Fibroblast of upper back skin (primary cell): Measurements from ENCODE around the gene IL1RAPL1.
A peak's percentile ranks its signal among the peaks of the same experiment; 100 is the strongest.

Experiments
- DNase-seq: peaks from one replicate; pipeline ENCODE4 v3.0.0-alpha.2; 2013

The IL1RAPL1 gene

GRCh38 chrX:29834311-29834710 lies 1247.1 kb downstream of the IL1RAPL1 start:
- DNase-seq: no peak

- no peak for DNase-seq
Measured at GRCh38 chrX:29834764-29835163, 1247.5 kb downstream of the IL1RAPL1 start.

- DNase-seq: peak; percentile 56
Measured at GRCh38 chrX:29841750-29842149, 1254.5 kb downstream of the IL1RAPL1 start.

DNA sequence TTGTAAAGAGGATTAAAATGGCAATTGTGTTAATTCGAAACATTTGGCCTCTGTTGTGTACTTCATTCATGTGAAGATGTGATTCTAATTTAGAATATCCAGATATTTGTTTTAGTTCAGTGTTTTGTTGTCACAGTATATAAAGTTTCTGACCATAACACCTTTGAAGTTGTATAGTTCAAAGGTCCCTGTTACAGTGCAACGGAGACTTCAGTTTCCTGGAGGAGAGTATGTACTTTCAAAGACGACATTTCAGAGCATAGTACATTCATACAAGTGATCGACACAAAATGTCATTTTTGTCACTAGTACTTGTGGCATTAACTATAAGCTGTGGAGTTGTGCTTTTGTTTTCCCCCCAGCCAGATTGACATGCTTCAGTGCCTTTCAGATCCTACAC lies 1255.3 kb downstream of the IL1RAPL1 start:
- DNase-seq: no peak

GRCh38 chrX:29851857-29852605 lies 1264.8 kb downstream of the IL1RAPL1 start:
- peak; percentile 12 for DNase-seq

DNA sequence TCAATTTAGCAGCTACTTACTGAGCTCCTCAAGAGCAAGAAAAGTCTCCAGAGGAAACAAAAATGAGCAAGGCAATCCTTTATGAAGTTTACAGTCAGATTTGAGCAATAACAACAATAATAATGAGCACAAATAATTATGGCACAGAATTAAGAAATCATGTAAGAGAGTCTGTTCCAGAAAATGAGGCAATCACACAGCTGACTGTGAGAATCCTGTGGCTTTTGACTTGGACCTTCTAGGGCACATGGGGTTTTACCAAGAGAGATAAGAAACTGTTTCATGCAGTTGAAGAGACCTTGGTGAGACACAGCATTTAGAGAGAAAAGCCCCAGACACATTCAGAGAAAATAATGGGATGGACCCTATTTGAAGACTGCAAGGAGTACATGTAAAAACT lies 1265.5 kb downstream of the IL1RAPL1 start:
- DNase-seq: no peak

GRCh38 chrX:29858714-29859113 lies 1271.5 kb downstream of the IL1RAPL1 start:
- peak; percentile 42 for DNase-seq

DNA sequence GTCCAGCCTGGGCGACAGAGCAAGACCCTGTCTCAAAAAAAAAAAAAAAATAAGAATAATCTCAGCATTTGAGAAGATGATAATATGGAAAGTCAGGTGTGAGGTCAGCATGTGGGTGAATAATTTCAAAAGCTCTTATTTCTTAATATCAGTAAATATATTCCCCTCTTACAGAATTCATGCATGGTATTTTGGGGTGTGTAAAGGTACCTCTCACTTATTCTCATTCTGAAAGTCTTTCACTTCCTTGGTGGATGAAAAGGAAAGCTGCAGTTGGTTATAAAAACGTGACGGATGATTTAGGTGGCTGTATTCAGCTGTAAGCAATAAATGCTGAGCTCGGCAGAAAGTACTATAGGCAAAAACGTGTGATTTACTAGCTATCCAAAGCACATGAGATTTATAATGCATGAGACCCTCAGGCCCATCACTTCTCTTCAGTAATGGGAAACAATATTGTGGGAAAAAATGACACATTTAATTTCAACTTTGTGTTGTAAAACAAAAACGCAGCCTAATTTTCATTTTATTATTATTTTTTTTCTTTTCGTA lies 1275.0 kb downstream of the IL1RAPL1 start:
- no peak for DNase-seq

- no peak for DNase-seq
Measured at GRCh38 chrX:29867971-29868370, 1280.7 kb downstream of the IL1RAPL1 start.

GRCh38 chrX:29869837-29870236 lies 1282.6 kb downstream of the IL1RAPL1 start:
- no peak for DNase-seq

GRCh38 chrX:29870608-29871007 lies 1283.4 kb downstream of the IL1RAPL1 start:
- no peak for DNase-seq

GRCh38 chrX:29872831-29873230 lies 1285.6 kb downstream of the IL1RAPL1 start:
- DNase-seq: no peak

DNA sequence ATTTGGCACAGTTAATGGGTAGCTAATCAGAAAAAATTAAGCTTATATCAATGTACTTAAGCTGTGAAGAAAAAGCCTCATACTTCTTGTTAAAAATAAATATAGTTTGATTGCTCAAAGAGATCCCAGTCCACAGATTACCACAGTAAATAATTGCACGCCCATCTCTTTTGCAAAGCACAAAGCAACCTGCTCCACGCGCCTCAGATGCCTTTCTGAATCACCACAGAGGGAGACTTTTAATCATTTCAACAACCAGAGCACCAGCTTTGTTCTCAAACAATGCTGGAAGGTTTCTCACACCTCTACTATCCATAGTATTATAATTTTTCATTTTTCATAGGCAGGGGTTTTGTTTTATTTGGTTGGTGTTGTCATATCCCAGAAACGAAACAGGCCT lies 1289.5 kb downstream of the IL1RAPL1 start:
- no peak for DNase-seq

DNA sequence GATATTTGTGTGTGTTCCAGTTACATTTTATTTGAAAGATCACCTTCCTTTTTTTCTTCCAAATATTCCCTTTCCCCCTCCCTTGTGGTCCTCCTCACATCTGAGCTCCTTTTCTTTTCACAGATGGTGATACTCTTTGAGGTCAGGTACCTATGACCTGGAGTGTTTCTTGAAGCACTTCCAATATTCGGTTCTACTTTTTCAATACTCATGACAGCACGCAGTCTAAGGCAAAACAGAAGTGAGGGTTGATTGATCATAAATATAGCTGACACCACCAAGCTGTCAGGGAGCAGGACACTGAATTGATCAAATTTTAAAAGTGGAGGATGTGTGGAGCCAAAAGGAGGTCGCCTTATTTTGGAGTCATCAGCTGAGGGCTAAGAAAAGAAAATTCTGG lies 1293.7 kb downstream of the IL1RAPL1 start:
- no peak for DNase-seq

- DNase-seq: peak; percentile 11
Measured at GRCh38 chrX:29890004-29890403, 1302.8 kb downstream of the IL1RAPL1 start.

DNA sequence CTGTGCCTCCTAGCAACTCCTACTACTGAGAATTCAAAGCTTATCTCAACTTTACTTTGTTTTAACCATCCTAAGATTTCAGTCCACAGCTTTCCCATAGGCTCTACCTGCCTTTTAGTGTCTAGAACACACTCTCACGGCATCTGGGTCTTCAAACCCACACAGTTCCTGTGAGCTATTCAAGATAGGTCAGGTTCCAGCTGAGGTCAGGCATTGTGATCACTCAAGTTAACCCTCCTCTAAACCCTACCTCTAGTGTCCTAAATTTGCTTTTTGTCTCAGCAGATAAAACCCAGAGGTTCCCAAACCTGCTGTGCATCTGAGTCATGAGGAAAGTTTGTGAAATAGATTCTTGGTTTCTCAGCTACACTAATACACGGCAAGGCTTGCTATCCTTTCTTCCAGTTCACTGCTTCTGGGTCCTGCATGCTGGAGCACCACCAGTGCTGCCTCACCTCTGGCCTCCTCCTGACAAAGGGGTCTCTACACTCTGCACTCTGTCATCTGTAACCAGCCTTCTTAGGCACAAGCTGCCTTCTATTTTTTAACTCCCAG lies 1303.5 kb downstream of the IL1RAPL1 start:
- no peak for DNase-seq

DNA sequence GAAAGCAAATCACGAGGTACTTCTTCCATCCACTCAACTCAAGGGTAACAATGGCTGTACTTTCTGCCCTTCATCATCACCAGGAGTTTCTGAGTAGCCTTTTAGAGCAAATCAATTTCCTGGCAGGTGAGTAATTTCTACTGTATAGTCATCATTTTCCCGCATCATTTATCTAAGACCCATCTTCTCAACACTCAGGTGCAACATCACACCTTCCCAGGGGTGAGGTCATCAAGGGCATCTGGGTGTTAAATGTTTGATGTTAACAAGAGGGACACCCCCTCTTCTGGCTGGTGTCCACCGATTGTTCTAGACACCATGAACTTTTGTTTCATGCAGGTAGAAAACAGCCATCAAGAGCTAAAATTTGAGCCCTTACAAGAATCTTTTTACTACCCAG lies 1314.8 kb downstream of the IL1RAPL1 start:
- DNase-seq: no peak

GRCh38 chrX:29903360-29903759 lies 1316.1 kb downstream of the IL1RAPL1 start:
- no peak for DNase-seq

- no peak for DNase-seq
Measured at GRCh38 chrX:29911673-29912072, 1324.4 kb downstream of the IL1RAPL1 start.

GRCh38 chrX:29913647-29914046 lies 1326.4 kb downstream of the IL1RAPL1 start:
- DNase-seq: peak; percentile 7

DNA sequence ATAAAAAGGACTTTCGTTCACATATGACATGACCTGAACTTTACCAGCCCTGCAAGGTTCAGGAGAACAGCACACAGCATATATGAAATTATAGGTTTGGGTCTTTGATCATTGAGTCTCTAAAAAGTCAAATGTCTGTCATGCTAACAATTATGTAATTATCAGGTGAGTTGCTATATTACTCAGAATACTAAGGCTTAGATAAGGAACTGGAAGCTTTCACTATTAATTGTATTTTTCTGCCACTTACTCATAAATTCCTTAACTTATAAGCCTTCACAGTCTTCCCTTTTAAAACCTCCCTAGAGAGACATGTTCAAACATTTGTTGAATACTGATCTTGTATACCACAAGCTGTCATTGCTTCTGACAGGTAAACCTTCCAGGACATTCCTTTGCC lies 1335.4 kb downstream of the IL1RAPL1 start:
- no peak for DNase-seq

DNA sequence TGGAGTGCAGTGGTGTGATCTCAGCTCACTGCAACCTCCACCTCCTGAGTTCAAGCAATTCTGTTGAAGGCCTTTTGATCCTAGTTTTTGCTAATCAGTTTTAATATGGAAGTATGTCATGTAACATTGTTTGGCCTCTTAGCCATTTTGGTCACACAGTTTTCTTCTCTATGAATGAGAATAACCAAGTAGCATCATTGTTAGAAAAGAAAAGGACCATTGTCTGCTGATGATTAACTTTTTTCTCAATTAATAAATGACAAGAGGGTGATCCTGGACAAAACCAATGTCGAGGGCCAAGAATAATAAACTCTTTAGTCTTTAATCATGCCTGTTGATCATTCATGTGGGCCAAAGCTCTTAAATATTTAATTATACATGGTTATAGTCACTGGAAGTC lies 1338.8 kb downstream of the IL1RAPL1 start:
- no peak for DNase-seq

DNA sequence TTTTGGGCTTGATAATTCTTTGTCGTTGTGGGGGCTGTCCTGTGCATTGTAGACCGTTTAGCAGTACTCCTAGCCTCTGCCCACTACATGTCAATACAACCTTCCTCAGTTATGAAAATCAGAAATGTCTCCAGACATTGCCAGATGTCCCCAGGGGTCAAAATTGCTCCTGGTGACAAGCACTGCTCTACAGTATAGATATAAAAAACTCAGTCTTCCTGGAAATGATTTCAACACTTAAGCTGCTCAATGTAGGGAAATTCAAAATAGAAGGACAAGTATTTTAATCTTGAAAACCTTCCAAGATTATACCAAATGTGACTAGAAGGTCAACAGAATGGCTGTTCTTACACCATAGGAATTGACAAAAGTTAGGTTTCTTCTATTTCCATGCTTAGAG lies 1339.4 kb downstream of the IL1RAPL1 start:
- no peak for DNase-seq

DNA sequence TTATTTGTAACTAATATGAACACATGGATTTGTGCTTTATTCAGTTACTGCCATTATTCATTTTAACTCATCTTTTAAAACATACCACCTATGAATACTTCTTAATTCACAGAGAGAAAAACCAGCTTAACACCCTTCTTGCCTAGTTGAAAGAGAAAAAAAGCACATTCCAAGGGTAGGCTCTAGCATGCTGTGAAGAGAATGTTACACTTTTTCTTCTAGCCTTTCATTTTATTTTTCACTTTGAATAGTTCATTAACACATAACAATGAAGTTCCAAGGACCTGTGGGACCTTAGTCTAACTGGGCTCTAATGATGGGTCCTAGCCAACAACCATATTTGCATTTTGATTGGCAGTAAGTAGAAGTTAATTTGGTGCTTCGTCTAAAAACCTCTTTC lies 1348.2 kb downstream of the IL1RAPL1 start:
- no peak for DNase-seq

DNA sequence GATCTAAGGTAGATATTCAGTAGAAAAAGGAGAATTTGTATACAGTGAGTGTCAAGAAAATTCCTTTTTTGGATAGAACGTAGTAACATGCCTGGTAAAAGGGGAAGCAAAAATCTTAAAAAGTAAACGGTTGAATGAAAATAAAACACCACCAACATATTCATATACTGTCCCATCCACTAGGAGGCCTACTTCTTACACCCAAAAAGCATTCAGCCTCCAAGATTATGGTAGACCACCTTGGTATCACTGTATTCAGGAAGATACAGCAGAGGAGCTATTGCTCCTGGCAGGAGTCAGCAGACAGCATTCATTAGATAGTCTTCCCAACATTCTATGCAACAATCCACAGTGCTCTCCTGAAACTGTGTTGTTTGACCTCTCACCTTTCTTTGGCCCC lies 1353.5 kb downstream of the IL1RAPL1 start:
- no peak for DNase-seq
